Neural progenitor cell (in vitro differentiated cells): ENCODE measurements around the gene CTXN2. TPM values are rescaled to one million over a fixed set of nuclear protein-coding genes. Genes with fewer than 3 reads are reported as not detected.

Source experiments
- DNase-seq: peaks from one replicate; pipeline ENCODE4 v3.0.0-alpha.2; 2016; ENCODE audit warnings: low spot score
- H2AFZ ChIP-seq: fragments of 200-600 bp; sonication (generic); replicated peaks from 2 replicates; pipeline ENCODE4 v1.6.1; 2016; ENCODE audit warnings: antibody characterized with exemption
- H3F3A ChIP-seq: fragments of 200-600 bp; sonication (generic); 2 replicates; pipeline ENCODE4 v1.6.1; 2016; ENCODE audit warnings: antibody characterized with exemption, low read depth
- H3K27ac ChIP-seq: fragments of 200-600 bp; sonication (generic); 2 replicates; pipeline ENCODE4 v1.5.1; 2016; ENCODE audit warnings: mild to moderate bottlenecking
- H3K27me3 ChIP-seq: fragments of 200-600 bp; sonication (generic); 2 replicates; pipeline ENCODE4 v1.6.1; 2016; ENCODE audit warnings: mild to moderate bottlenecking, moderate library complexity
- H3K36me3 ChIP-seq: fragments of 200-600 bp; sonication (generic); 2 replicates; pipeline ENCODE4 v1.5.1; 2016
- H3K4me1 ChIP-seq: fragments of 200-600 bp; sonication (generic); 2 replicates; pipeline ENCODE4 v1.6.1; 2016; ENCODE audit warnings: mixed run types
- H3K4me2 ChIP-seq: fragments of 200-600 bp; sonication (generic); 2 replicates; pipeline ENCODE4 v1.6.1; 2016
- H3K4me3 ChIP-seq: fragments of 200-600 bp; sonication (generic); 2 replicates; pipeline ENCODE4 v1.5.1; 2016
- H3K79me2 ChIP-seq: fragments of 200-600 bp; sonication (generic); 2 replicates; pipeline ENCODE4 v1.6.1; 2016; ENCODE audit warnings: low read depth
- H3K9ac ChIP-seq: fragments of 200-600 bp; sonication (generic); 2 replicates; pipeline ENCODE4 v1.6.1; 2016
- H3K9me3 ChIP-seq: fragments of 200-600 bp; sonication (generic); 2 replicates; pipeline ENCODE4 v1.5.1; 2016; ENCODE audit warnings: low read depth
- H4K20me1 ChIP-seq: fragments of 200-600 bp; sonication (generic); 2 replicates; pipeline ENCODE4 v1.6.1; 2016; ENCODE audit warnings: low read depth
- H3K27ac Mint-ChIP-seq: 3 replicates; pipeline ENCODE4 v1.8.0; 2021; ENCODE audit warnings: mixed read lengths
- H3K27me3 Mint-ChIP-seq: 2 replicates; pipeline ENCODE4 v1.8.0; 2022; ENCODE audit warnings: low read depth, mild to moderate bottlenecking, inconsistent platforms, moderate library complexity, mixed read lengths; ENCODE audit not compliant: insufficient read depth
- H3K36me3 Mint-ChIP-seq: 3 replicates; pipeline ENCODE4 v1.8.0; 2021; ENCODE audit warnings: mixed read lengths
- H3K4me1 Mint-ChIP-seq: 3 replicates; pipeline ENCODE4 v1.8.0; 2021; ENCODE audit warnings: mixed read lengths
- H3K4me3 Mint-ChIP-seq: 3 replicates; pipeline ENCODE4 v1.8.0; 2021; ENCODE audit warnings: mild to moderate bottlenecking, moderate library complexity, mixed read lengths
- H3K9me3 Mint-ChIP-seq: 3 replicates; pipeline ENCODE4 v1.8.0; 2020; ENCODE audit warnings: mixed read lengths
- EZH2 ChIP-seq: fragments of 200-600 bp; sonication (generic); IDR thresholded peaks from 2 replicates; pipeline ENCODE4 v1.6.1; 2017; ENCODE audit warnings: antibody characterized with exemption, mild to moderate bottlenecking, moderate library complexity
- EZH2phosphoT487 ChIP-seq: fragments of 200-600 bp; sonication (generic); IDR thresholded peaks from 2 replicates; pipeline ENCODE4 v1.6.1; 2017; ENCODE audit warnings: antibody characterized with exemption
- total RNA-seq: library from RNA; depleted of rRNA; stranded (reverse); fragments of >200 nt; gene quantifications from 2 replicates; pipeline ENCODE4 v1.2.3, GENCODE V29; 2015; ENCODE audit warnings: low replicate concordance
- TF ChIP-seq, protein P1 (sequence below): fragments of 200-600 bp; sonication (generic); IDR thresholded peaks from 2 replicates; pipeline ENCODE4 v1.5.1; 2017; ENCODE audit warnings: antibody characterized with exemption, mild to moderate bottlenecking

CTXN2 gene
- total RNA-seq, 1 donor from 2014 or later, result 0.60 TPM

DNA sequence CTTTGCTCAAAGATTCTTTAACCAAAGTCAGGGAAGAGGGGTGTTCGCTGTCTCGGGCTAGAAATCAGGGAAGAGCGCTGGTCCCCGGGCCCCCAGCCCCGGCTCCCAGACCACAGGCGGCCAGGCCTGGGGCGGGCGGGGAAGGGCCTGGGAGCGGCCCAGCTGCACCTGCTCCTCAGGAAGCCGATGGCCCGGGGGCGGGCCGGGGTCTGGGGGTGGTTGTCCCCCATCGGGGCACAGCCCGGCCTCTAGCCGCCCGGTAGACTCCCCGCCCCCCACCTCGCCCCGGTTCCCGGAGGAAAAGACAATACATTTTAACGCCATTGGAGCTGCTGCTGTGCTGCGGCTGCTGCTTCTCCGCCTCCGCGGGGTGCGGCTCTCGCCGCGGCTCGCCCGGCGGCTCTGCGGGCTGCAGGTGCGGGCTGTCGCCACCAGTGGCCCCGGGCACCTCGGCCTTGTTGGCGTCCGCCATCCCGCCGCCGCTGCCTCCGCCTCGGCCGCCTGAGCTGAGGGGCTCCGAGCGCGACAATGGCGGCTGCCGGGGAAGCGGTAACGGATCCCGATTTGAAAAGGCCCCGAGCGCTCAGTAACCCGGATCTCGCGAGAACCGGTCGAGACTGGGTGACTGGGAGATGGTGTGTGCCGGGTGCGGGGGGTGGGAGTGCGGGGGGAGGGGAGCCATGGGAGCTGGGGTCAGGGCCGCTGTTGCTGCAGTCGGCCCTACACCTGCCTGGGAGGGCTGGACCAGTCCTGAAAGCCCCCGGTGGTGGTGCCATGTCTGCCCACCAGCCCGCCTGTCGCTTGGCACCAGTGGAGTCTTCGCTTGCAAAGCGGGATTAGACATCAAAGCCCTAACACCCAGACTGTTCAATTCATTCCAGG, 13.5 kb upstream of the CTXN2 start, which contains the start of gene MYEF2:
Gene MYEF2, minus strand, starts transcription at position 530 of the 882 bp plus-strand sequence. Its CDS starts 58 bp downstream, at position 472.
- H3K9me3 Mint-ChIP-seq, result peaks cover 21% of the 10 kb centered on the region
- Histone ChIP-seq H2AFZ (peak within 1 kb of the TSS; percentile 95), H3K27ac (peak within 1 kb of the TSS; percentile 88), H4K20me1 (peaks cover 44% of the 10 kb centered on the region), H3K27me3 (no peaks in the 10 kb centered on the region), H3K9ac (peak within 1 kb of the TSS; percentile 92), H3K36me3 (no peaks in the 10 kb centered on the region), H3K4me3 (peak within 1 kb of the TSS; percentile 92), H3K79me2 (peaks cover 51% of the 10 kb centered on the region), H3K9me3 (no peaks in the 10 kb centered on the region), H3K4me1 (peaks cover 27% of the 10 kb centered on the region), H3F3A (peaks cover 17% of the 10 kb centered on the region), H3K4me2 (peak within 1 kb of the TSS; percentile 82)
- H3K4me3 Mint-ChIP-seq, result peak within 1 kb of the TSS; percentile 99
- peaks cover 34% of the 10 kb centered on the region for H3K36me3 Mint-ChIP-seq
- H3K27me3 Mint-ChIP-seq, result peaks cover 7% of the 10 kb centered on the region
- peak; percentile 95 for DNase-seq
- H3K27ac Mint-ChIP-seq, result peak within 1 kb of the TSS; percentile 100
- TF ChIP-seq EZH2phosphoT487 (no peak), EZH2 (peak; percentile 20)
- TF ChIP-seq, protein P1, sequence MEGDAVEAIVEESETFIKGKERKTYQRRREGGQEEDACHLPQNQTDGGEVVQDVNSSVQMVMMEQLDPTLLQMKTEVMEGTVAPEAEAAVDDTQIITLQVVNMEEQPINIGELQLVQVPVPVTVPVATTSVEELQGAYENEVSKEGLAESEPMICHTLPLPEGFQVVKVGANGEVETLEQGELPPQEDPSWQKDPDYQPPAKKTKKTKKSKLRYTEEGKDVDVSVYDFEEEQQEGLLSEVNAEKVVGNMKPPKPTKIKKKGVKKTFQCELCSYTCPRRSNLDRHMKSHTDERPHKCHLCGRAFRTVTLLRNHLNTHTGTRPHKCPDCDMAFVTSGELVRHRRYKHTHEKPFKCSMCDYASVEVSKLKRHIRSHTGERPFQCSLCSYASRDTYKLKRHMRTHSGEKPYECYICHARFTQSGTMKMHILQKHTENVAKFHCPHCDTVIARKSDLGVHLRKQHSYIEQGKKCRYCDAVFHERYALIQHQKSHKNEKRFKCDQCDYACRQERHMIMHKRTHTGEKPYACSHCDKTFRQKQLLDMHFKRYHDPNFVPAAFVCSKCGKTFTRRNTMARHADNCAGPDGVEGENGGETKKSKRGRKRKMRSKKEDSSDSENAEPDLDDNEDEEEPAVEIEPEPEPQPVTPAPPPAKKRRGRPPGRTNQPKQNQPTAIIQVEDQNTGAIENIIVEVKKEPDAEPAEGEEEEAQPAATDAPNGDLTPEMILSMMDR, result peak; percentile 28
- peaks cover 23% of the 10 kb centered on the region for H3K4me1 Mint-ChIP-seq

DNA sequence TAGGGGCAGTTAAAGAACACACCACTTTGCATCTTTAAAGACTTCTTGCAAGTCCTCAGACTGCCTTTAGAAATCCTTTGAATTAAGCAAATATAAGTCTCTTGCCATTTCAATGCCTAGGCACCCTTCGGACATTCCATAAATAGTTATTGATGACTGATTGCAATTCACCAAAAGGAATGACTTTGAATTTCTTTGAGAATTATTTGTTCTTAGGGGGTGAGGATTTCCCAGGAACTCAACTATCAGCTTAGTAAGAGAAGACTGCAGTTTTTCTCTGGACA, 12.9 kb upstream of the CTXN2 start:
- Histone ChIP-seq H3K4me1 (peaks cover 27% of the 10 kb centered on the region), H3K36me3 (no peaks in the 10 kb centered on the region), H3K4me2 (peak overlapping the region; percentile 82), H3K27ac (no peak overlapping the region), H3K9ac (peak overlapping the region; percentile 92), H3F3A (peaks cover 17% of the 10 kb centered on the region), H3K27me3 (no peaks in the 10 kb centered on the region), H3K79me2 (peaks cover 45% of the 10 kb centered on the region), H2AFZ (peak overlapping the region; percentile 95), H4K20me1 (peaks cover 38% of the 10 kb centered on the region), H3K9me3 (no peaks in the 10 kb centered on the region), H3K4me3 (peak overlapping the region; percentile 92)
- Mint-ChIP-seq H3K36me3 (peaks cover 28% of the 10 kb centered on the region), H3K27me3 (peaks cover 7% of the 10 kb centered on the region), H3K27ac (peak overlapping the region; percentile 63), H3K4me1 (peaks cover 23% of the 10 kb centered on the region), H3K9me3 (peaks cover 16% of the 10 kb centered on the region), H3K4me3 (peak overlapping the region; percentile 84)
- TF ChIP-seq, protein P1, result no peak
- TF ChIP-seq EZH2 (no peak), EZH2phosphoT487 (no peak)
- DNase-seq, result no peak

DNA sequence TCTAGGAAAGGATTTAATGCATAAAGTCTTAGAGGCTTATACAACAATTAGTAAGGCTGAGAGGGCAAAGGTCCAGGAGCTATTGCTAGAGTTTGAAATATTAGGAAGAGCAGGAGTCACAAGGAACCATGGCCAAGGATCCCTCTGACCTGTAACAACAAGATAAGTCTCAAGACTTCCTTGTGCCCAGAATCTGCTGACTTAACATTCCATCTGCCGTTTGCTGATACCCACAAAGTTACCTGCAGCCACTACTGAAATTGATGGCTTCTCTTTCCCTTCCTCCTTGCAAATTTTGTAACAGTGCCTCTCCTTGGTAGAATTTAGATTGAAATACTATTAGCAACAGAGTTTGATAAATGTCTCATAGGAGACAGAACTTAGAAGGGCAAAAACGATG, 8.7 kb upstream of the CTXN2 start:
- peak overlapping the region; percentile 45 for H2AFZ ChIP-seq

More for the DNA sequence above, 8.7 kb upstream of the CTXN2 start:
- H3K4me1 ChIP-seq, result peaks cover 5% of the 10 kb centered on the region
- peaks cover 3% of the 10 kb centered on the region for H3K79me2 ChIP-seq
- H3K36me3 ChIP-seq, result no peaks in the 10 kb centered on the region
- Mint-ChIP-seq H3K4me3 (no peak overlapping the region), H3K9me3 (no peaks in the 10 kb centered on the region), H3K27ac (no peak overlapping the region), H3K27me3 (peaks cover 5% of the 10 kb centered on the region), H3K36me3 (no peaks in the 10 kb centered on the region), H3K4me1 (peaks cover 8% of the 10 kb centered on the region)
- no peaks in the 10 kb centered on the region for H4K20me1 ChIP-seq
- no peak for TF ChIP-seq EZH2
- TF ChIP-seq, protein P1, result no peak
- no peak for TF ChIP-seq EZH2phosphoT487
- H3K4me2 ChIP-seq, result no peak overlapping the region
- peaks cover 13% of the 10 kb centered on the region for H3F3A ChIP-seq
- H3K27ac ChIP-seq, result no peak overlapping the region
- H3K9ac ChIP-seq, result no peak overlapping the region
- no peak overlapping the region for H3K4me3 ChIP-seq
- H3K9me3 ChIP-seq, result no peaks in the 10 kb centered on the region
- DNase-seq, result no peak
- H3K27me3 ChIP-seq, result no peaks in the 10 kb centered on the region
